HFFc6 (cell line): ENCODE data around the gene COL25A1. TPM values are rescaled to one million over a fixed set of nuclear protein-coding genes. Genes with fewer than 3 reads are reported as not detected.

Source experiments
- DNase-seq: peaks from one replicate; pipeline ENCODE4 v3.0.0-alpha.2; 2018
- H3K27ac Mint-ChIP-seq: 2 replicates; pipeline ENCODE4 v1.8.0; 2020; ENCODE audit warnings: mild to moderate bottlenecking, mixed read lengths
- H3K27me3 Mint-ChIP-seq: 2 replicates; pipeline ENCODE4 v1.8.0; 2021; ENCODE audit warnings: mild to moderate bottlenecking, moderate library complexity, mixed read lengths; ENCODE audit not compliant: insufficient read depth
- H3K36me3 Mint-ChIP-seq: 2 replicates; pipeline ENCODE4 v1.8.0; 2021; ENCODE audit warnings: low read depth, mixed read lengths
- H3K4me1 Mint-ChIP-seq: 2 replicates; pipeline ENCODE4 v1.8.0; 2020; ENCODE audit warnings: low read depth, mixed read lengths
- H3K4me3 Mint-ChIP-seq: 2 replicates; pipeline ENCODE4 v1.8.0; 2020; ENCODE audit warnings: mild to moderate bottlenecking, moderate library complexity, mixed read lengths
- H3K9me3 Mint-ChIP-seq: 2 replicates; pipeline ENCODE4 v1.8.0; 2020; ENCODE audit warnings: mild to moderate bottlenecking, mixed read lengths
- CTCF ChIP-seq: fragments of 200-600 bp; sonication (generic); IDR thresholded peaks from 2 replicates; pipeline ENCODE4 v1.5.0; 2021; ENCODE audit warnings: antibody characterized with exemption, mild to moderate bottlenecking
- total RNA-seq, 6 experiments: library from RNA; stranded (reverse); fragmentation: NEBNext Ultra II Directional; extraction: Animal tissue kit (Norgen Biotek cat#: 25700); gene quantifications; 2 replicates in 1 of 6; 3 replicates in 5 of 6; pipeline ENCODE4 v1.2.3, GENCODE V29; 2021

COL25A1 gene
- total RNA-seq, 6 experiments from 2014 or later, result not detected

GRCh38 chr4:109195646-109196045, 106.8 kb downstream of the COL25A1 start:
- TF ChIP-seq CTCF, result no peak
- Mint-ChIP-seq H3K4me3 (no peak overlapping the region), H3K9me3 (no peaks in the 10 kb centered on the region; the same call in 1 of the 2 replicates), H3K36me3 (no peaks in the 10 kb centered on the region), H3K27ac (no peak overlapping the region), H3K27me3 (peaks cover 3% of the 10 kb centered on the region; the same call in 1 of the 2 replicates), H3K4me1 (no peaks in the 10 kb centered on the region)
- no peak for DNase-seq

- Mint-ChIP-seq H3K27ac (no peak overlapping the region), H3K4me1 (no peaks in the 10 kb centered on the region), H3K9me3 (no peaks in the 10 kb centered on the region; the same call in 1 of the 2 replicates), H3K27me3 (no peaks in the 10 kb centered on the region), H3K4me3 (no peak overlapping the region), H3K36me3 (no peaks in the 10 kb centered on the region)
- no peak for DNase-seq
- no peak for TF ChIP-seq CTCF
These were observed 111.2 kb downstream of the COL25A1 start for GRCh38 chr4:109191216-109191615.

- no peak for DNase-seq
- Mint-ChIP-seq H3K27ac (no peak overlapping the region), H3K9me3 (peaks cover 7% of the 10 kb centered on the region; the same call in 1 of the 2 replicates), H3K4me1 (no peaks in the 10 kb centered on the region), H3K27me3 (no peaks in the 10 kb centered on the region; the same call in 1 of the 2 replicates), H3K36me3 (no peaks in the 10 kb centered on the region), H3K4me3 (no peak overlapping the region)
- TF ChIP-seq CTCF, result no peak
These were observed 116.0 kb downstream of the COL25A1 start for GRCh38 chr4:109186458-109186945.

GRCh38 chr4:109185951-109186350, 116.5 kb downstream of the COL25A1 start:
- H3K4me1 Mint-ChIP-seq, result no peaks in the 10 kb centered on the region
- no peak overlapping the region for H3K4me3 Mint-ChIP-seq
- no peaks in the 10 kb centered on the region; the same call in 1 of the 2 replicates for H3K27me3 Mint-ChIP-seq
- H3K9me3 Mint-ChIP-seq, result peaks cover 7% of the 10 kb centered on the region; the same call in 1 of the 2 replicates
- no peak overlapping the region for H3K27ac Mint-ChIP-seq
- DNase-seq, result no peak
- H3K36me3 Mint-ChIP-seq, result no peaks in the 10 kb centered on the region
- TF ChIP-seq CTCF, result no peak

- peaks cover 7% of the 10 kb centered on the region; the same call in 1 of the 2 replicates for H3K9me3 Mint-ChIP-seq
- H3K36me3 Mint-ChIP-seq, result no peaks in the 10 kb centered on the region
- H3K4me1 Mint-ChIP-seq, result no peaks in the 10 kb centered on the region
- H3K27ac Mint-ChIP-seq, result no peak overlapping the region
- no peak for DNase-seq
- no peak overlapping the region for H3K4me3 Mint-ChIP-seq
- no peak for TF ChIP-seq CTCF
- H3K27me3 Mint-ChIP-seq, result no peaks in the 10 kb centered on the region; the same call in 1 of the 2 replicates
These were observed 116.9 kb downstream of the COL25A1 start for GRCh38 chr4:109185548-109185947.
